Measurements from ENCODE around the gene SRP19. TPM values are rescaled to one million over a fixed set of nuclear protein-coding genes. Genes with fewer than 3 reads are reported as not detected.
"Not testable (repeated sequence)": the region's sequence is repeated elsewhere in the genome, so short reads cannot be mapped to it uniquely, and the experiment has no call there.

Gene SRP19
- total RNA-seq, 2 experiments from 2014 or later, result 32.9 to 68.3 TPM

- no peak overlapping the region for H2AFZ ChIP-seq (ENCODE audit: low read length)
- no peaks in the 10 kb centered on the region for H3K4me1 ChIP-seq (ENCODE audit: insufficient read depth, low read length, poor library complexity, severe bottlenecking)
- H3K79me2 ChIP-seq (ENCODE audit: insufficient read depth, low read depth, low read length), result no peaks in the 10 kb centered on the region
- intact Hi-C loops (cut with micrococcal nuclease; ENCODE audit: unreplicated experiment), result no loop called here
- H3K9me2 ChIP-seq (ENCODE audit: insufficient read depth, low read length), result no peaks in the 10 kb centered on the region
- H3K9me3 ChIP-seq (ENCODE audit: low read length), result peaks cover 9% of the 10 kb centered on the region
- CTCF ChIA-PET (ENCODE audit: unreplicated experiment), result no interaction called here
- no peaks in the 10 kb centered on the region for H4K20me1 ChIP-seq (ENCODE audit: insufficient read depth, low read length)
- no TSS peak for BruUV-seq (replicated peaks)
- POLR2A ChIA-PET, result interaction anchor here (0.6 kb wide), 1 partner anchor 377 kb away, joined by 3 read pairs; no protein-coding TSS in a partner anchor
- H3K4me2 ChIP-seq (ENCODE audit: low read length), result no peak overlapping the region
- TF ChIP-seq, protein P1, sequence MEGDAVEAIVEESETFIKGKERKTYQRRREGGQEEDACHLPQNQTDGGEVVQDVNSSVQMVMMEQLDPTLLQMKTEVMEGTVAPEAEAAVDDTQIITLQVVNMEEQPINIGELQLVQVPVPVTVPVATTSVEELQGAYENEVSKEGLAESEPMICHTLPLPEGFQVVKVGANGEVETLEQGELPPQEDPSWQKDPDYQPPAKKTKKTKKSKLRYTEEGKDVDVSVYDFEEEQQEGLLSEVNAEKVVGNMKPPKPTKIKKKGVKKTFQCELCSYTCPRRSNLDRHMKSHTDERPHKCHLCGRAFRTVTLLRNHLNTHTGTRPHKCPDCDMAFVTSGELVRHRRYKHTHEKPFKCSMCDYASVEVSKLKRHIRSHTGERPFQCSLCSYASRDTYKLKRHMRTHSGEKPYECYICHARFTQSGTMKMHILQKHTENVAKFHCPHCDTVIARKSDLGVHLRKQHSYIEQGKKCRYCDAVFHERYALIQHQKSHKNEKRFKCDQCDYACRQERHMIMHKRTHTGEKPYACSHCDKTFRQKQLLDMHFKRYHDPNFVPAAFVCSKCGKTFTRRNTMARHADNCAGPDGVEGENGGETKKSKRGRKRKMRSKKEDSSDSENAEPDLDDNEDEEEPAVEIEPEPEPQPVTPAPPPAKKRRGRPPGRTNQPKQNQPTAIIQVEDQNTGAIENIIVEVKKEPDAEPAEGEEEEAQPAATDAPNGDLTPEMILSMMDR (conservative IDR thresholded peaks at IDR 0.05; ENCODE audit: low read length), result 0 out of 2 replicates have a peak, but pooled peaks have one; percentile 25
- TF ChIP-seq EZH2phosphoT487 (IDR thresholded peaks at IDR 0.05; ENCODE audit: borderline replicate concordance, low read depth, low read length), result no peak
- no peak overlapping the region for H3K4me3 ChIP-seq (ENCODE audit: low read depth, low read length, poor library complexity, severe bottlenecking)
- DNase-seq (ENCODE audit: low spot score), result no peak
- no peak overlapping the region for H3K27ac ChIP-seq (ENCODE audit: low read depth, low read length, poor library complexity, severe bottlenecking)
- H3K36me3 ChIP-seq (ENCODE audit: insufficient read depth, low read length), result no peaks in the 10 kb centered on the region
Observed at GRCh38 chr5:112854651-112855050, 6.4 kb upstream of the SRP19 start.

- Histone ChIP-seq H3K79me2 (ENCODE audit: insufficient read depth, low read depth, low read length) (peaks cover 18% of the 10 kb centered on the region), H3K9me2 (ENCODE audit: insufficient read depth, low read length) (no peaks in the 10 kb centered on the region), H3K4me1 (ENCODE audit: insufficient read depth, low read length, poor library complexity, severe bottlenecking) (peaks cover 18% of the 10 kb centered on the region), H4K20me1 (ENCODE audit: insufficient read depth, low read length) (peaks cover 10% of the 10 kb centered on the region; the same call in 1 of the 2 replicates), H3K4me3 (ENCODE audit: low read depth, low read length, poor library complexity, severe bottlenecking) (no peak overlapping the region), H3K4me2 (ENCODE audit: low read length) (no peak overlapping the region), H2AFZ (ENCODE audit: low read length) (no peak overlapping the region), H3K36me3 (ENCODE audit: insufficient read depth, low read length) (peaks cover 5% of the 10 kb centered on the region; the same call in 1 of the 2 replicates), H3K9me3 (ENCODE audit: low read length) (peaks cover 9% of the 10 kb centered on the region), H3K27ac (ENCODE audit: low read depth, low read length, poor library complexity, severe bottlenecking) (no peak overlapping the region)
- intact Hi-C loops (cut with micrococcal nuclease; ENCODE audit: unreplicated experiment), result no loop called here
- ChIA-PET POLR2A (no interaction called here), CTCF (ENCODE audit: unreplicated experiment) (no interaction called here)
- TF ChIP-seq, protein P1 (conservative IDR thresholded peaks at IDR 0.05; ENCODE audit: low read length), result no peak
- no peak for TF ChIP-seq EZH2phosphoT487 (IDR thresholded peaks at IDR 0.05; ENCODE audit: borderline replicate concordance, low read depth, low read length)
- BruUV-seq (replicated peaks), result no TSS peak
- no peak for DNase-seq (ENCODE audit: low spot score)
Observed at GRCh38 chr5:112857866-112858265, 3.2 kb upstream of the SRP19 start.

GRCh38 chr5:112860571-112860928 is 537 bp upstream of the SRP19 start:
- Histone ChIP-seq H3K4me3 (ENCODE audit: low read depth, low read length, poor library complexity, severe bottlenecking) (peak overlapping the region; percentile 76), H2AFZ (ENCODE audit: low read length) (peak overlapping the region; percentile 96), H4K20me1 (ENCODE audit: insufficient read depth, low read length) (peaks cover 12% of the 10 kb centered on the region; the same call in 1 of the 2 replicates), H3K4me2 (ENCODE audit: low read length) (peak overlapping the region; percentile 76), H3K27ac (ENCODE audit: low read depth, low read length, poor library complexity, severe bottlenecking) (peak overlapping the region; percentile 36), H3K36me3 (ENCODE audit: insufficient read depth, low read length) (peaks cover 32% of the 10 kb centered on the region), H3K79me2 (ENCODE audit: insufficient read depth, low read depth, low read length) (peaks cover 35% of the 10 kb centered on the region), H3K4me1 (ENCODE audit: insufficient read depth, low read length, poor library complexity, severe bottlenecking) (peaks cover 30% of the 10 kb centered on the region)
- ChIA-PET POLR2A (interaction anchor here (0.6 to 2.0 kb wide), 17 partner anchors 9 to 665 kb away, joined by 3 to 13 read pairs (median 3); partner anchors contain the start of gene DCP2), CTCF (ENCODE audit: unreplicated experiment) (interaction anchor here (0.8 to 1.4 kb wide), 2 partner anchors 35 to 63 kb away, joined by 3 read pairs; no protein-coding TSS in a partner anchor)
- TSS peak; percentile 99 for BruUV-seq (replicated peaks)
- H3K9me3 ChIP-seq (ENCODE audit: low read length); DNase-seq (ENCODE audit: low spot score); H3K9me2 ChIP-seq (ENCODE audit: insufficient read depth, low read length): not testable (repeated sequence)
- intact Hi-C loops (cut with micrococcal nuclease; ENCODE audit: unreplicated experiment), result loop anchor here (2.0 to 10.0 kb wide), 5 partner anchors 47 to 696 kb away; partner anchors contain the start of genes DCP2 and REEP5
